T follicular helper cell (primary cell): ENCODE data around the gene FGF9.

Experiments used
- DNase-seq: peaks from one replicate; pipeline ENCODE4 v3.0.0-alpha.2; 2020; ENCODE audit warnings: low read depth

The FGF9 gene

DNA sequence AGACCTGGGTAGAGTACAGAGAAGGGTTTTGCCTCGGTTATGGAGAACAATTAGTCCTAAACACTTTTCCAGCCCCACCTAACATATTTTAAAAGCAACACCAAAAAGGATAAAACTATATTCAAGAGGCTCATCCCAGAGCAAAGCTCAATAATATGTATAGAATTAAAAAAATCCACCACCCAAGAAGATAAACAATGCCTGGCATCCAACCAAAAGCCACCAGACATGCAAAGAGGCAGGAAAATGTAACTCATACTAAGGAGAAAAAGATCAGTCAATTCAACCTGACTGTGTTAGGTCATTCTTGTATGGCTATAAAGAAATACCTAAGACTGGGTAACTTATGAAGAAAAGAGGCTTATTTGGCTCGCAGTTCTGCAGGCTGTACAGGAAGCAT lies 39.3 kb downstream of the FGF9 start:
- DNase-seq: no peak

DNA sequence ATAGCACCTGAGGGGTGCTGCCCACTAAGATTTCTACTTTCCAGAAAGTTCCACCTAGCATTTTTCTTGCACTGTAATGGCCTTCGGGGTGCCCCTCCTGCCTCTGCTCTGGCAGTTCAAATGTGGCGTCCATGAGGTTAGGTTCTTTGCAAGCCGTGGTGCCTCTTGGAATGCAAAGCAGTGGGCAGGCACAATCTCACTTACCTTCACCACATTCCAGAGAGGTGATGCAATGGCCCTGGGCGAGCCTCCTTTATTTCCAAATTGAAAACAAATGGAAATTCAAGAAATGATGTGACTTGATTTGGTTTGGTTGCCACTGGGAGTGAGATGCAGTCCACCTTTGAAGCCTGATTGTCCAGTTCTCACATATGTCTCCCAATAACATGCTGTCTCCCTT lies 46.9 kb downstream of the FGF9 start:
- no peak for DNase-seq

DNA sequence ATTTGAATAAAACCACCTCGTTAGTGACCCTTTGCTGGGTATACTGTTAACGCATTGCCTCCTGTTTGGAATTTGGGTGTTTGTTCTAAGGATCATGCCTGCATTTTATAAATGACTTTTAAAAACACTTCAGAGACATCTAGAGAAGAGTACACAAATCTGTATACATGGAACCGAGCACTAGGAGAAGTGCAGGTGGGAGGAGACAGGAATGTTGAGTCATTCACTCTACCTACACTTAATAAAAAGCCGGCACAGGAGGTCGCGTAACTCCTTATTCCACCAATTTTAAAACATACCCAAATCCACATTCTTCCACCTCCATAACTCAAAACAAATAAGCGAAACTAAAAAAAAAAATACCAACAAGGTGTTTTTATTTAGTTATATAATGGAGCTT lies 48.6 kb downstream of the FGF9 start:
- DNase-seq: no peak

DNA sequence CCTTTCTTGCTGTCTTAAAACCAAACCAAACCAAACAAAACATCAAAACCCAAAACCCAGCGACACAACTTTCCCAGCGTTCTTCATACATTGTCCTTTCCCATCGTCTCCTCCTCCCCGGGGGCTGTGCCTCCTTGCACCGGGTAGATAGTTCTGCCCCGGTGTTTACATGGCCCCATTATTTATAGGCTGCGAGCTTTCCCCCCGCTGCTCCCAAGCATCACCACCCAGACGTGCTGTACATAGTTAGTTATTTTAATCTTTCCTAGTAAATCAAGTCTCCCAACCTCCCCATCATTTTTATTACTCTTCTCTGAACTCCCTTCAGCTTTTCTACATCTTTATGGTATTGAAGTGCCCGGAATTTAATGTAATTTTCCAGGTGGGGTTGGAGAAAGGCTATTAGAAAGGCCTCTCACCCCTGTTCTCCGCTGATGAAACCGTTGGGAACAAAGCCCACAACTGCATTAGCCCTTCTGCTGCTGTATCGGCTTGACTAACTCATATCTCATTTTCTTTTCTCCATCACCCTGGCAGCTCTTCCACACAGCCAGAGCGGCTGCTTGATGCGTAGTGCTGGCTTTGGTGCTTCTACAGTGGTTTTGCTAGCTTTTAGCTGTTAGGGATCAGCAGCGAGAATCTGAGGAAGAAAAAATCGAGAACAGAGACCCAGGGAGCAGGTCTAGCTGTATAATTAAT lies 53.1 kb downstream of the FGF9 start:
- DNase-seq: no peak

- DNase-seq: no peak
These were observed 59.5 kb downstream of the FGF9 start for GRCh38 chr13:21730186-21730880.

DNA sequence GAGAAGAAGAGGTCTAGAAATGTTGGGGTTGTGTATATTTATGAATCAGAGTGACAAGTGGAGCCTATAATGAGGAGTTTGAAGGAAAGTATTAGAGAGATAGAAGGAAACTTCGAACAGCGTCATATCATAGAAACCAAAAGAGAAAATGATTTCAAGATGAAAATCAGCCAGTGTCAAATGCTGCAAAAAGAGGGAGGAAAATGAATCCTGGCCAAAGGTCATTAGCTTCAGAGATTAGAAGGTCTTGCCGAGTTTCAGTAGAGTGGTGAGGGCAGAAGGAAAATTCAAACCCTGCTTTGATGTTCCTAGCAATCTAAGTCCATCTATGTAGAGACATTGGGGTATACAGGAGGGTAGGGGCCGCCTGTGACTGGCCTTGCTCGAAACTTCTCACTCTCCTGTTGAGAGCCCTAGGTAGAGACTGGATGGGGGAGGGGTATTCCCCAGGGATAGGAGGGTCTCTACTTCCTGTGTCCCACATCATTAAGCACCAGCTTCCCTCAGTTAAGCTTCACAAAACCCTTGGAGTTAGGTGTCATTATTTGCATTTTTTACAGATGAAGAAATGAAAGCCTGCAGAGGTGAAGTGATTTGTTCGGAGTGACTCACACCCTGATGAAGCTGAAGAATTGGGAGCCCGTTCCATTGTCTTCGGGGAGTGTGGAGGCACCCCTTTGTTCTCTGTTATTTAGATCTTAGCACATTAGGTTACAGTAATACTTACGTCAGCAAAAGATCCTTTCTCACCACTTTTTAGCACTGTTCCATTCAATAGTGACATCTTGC lies 62.8 kb downstream of the FGF9 start:
- no peak for DNase-seq

DNA sequence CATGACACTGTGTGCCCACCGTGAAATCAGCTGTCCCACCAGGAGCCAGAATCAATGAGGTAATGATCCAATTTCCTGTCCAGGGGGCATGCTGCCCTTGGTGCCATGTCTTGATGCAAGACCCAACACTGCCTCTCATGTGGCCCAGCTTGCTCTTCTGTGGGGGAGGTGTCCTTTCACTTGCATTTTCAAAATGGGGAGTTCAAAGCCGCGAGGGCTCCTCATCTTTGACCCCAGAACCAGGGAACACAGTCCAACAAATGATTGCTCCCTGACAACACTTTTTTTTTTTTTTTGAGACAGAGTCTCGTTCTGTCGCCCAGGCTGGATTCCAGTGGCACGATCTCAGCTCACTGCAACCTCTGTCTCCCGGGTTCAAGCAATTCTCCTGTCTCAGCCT lies 64.1 kb downstream of the FGF9 start:
- no peak for DNase-seq

DNA sequence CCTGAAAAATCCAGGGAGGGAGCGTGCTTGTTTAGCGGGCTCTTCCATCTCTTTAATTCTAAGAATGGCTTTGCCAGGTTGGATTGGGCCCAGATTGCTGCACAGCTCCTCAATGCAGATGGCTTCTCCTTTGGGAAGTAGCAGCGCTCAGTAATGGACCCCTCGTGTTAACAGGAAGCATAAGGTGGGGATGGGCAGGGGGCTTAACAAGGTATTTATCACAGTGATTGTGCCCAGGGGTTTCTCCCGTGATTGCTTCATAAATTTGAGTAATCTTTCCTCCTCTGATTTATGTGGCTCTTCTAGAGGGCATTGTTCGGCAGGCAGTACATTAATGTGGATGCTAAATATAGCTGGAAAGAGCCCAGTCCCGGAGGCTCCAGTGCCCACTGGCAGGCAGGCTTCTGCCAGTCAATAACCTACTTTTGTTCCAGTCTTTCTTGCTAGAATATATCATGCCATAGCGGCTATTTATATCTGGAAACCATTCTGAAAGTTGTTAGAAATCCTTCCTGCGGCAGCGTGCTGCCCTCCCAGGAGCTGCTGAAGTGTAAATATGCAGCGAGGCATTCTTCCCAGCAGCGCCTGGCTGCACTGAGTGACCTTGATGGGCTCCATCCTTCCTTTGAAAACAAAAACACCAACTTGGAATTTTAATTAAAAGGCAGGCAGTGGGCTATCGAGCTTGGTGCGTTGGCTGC lies 65.0 kb downstream of the FGF9 start:
- no peak for DNase-seq

GRCh38 chr13:21736926-21737325 lies 66.1 kb downstream of the FGF9 start:
- DNase-seq: no peak

DNA sequence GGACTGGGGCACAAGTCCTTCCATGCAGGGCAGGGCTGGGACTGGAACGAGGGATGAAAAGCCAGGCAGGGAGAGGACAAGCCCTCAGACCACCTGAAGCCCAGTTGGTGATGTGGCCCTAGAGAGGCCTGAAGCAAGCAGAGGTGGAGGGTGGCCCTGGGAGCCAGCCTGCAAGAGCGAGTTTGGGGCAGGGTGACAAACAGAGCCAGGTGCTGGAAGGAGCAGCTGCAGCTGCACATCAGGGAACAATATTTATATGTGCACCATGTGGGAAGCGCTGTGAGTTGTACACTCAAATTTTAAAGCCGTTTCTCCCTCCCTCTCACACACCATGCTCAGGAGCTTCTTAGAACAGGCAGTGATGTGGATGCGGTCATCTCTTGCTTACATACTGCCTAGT lies 67.8 kb downstream of the FGF9 start:
- DNase-seq: no peak

DNA sequence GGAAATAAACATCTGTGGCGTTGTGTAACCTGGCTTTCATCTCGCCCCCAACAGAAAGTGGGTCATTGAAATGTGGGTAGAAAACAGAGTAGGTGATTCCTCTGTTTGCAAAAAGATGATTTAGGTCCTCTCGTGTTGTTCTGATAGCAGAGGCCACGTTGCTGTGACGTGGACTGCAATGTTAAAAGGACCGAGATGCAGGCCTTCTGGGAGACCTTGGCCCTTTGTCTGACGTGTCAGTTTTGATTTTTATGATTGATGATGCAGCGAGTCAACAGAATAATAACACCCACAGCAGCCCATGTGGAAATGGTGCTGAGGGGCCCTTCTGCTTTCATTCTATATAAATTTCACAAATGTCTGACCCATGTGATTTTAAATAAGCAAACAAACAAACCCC lies 68.9 kb downstream of the FGF9 start:
- DNase-seq: no peak

DNA sequence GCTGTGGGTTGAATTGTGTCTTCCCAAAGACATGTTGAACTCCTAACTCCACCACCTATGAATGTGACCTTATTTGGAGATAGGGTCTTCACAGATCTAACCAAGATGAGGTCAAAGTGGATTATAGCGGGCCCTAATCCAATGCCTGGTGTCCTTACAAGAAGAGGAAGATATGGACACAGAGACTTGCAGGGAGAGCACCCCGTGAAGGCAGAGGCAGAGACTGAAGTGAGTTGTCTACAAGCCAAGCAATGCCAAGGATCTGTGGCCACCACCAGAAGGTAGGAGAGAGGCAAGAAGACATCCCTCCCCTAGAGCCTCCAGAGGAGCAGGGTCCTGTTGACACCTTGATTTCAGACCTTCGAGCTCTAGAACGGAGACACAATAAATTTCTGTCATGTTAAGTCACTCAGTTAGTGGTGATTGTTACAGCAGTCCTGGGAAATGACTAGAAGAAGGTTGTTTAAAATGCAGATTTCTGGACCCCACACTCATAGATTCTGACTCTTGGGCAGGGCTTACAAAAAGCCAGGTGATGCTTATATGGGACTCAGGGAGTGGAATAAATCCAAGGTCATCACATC lies 70.6 kb downstream of the FGF9 start:
- DNase-seq: no peak

- no peak for DNase-seq
These were observed 71.2 kb downstream of the FGF9 start for GRCh38 chr13:21742096-21742495.

DNA sequence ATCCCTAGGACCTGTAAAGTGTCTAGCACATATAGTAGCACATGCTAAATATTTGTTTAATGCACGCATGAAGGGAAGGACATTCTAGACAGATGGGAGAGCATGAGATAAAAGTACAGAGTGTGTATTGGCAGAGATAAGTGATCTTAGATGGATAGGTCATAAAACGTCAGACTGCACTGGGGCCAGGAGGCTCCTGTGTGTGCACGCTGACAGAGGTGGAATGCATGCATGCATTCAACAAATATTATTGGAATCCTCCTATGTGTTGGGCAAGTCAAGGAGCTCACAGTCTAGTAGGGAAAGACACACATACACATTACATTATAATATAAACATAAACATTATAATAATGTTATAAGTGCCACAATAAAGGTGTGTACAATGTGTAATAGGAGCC lies 73.3 kb downstream of the FGF9 start:
- no peak for DNase-seq

DNA sequence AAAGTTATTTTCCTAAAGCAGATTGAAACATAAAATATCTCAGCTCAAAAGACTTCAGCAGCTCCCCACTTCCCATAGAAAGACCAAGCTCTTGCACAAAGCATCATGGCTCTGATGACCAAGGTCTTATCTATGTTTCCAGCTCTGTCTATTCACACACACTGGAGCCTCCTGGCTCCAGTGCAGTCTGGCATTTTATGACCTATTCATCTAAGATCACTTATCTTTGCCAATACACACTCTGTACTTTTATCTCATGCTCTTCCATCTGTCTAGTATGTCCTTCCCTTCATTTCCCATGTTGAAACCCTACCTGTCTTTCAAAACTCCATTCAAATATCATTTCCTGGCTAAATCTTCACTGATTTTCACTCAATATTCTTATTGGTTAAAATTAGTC lies 74.4 kb downstream of the FGF9 start:
- DNase-seq: no peak

DNA sequence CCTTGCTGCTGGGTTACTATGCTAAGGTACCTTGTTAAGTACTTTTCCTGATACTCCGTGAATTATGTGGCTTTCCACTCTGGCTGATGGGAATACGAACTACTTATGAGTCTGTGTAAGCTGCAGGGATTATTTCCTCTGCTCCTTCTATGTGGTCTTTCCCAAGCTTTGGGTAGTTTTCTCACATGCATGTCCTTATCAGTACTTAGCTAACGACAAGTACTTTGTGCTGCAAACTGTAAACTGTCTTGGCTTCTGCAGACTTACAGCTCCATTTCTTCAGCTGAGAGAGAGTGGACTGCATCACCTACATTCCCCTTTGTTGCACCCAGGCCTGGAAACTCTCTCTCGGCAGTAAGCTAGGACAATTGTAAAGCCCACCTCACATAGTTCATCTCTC lies 76.6 kb downstream of the FGF9 start:
- no peak for DNase-seq

GRCh38 chr13:21748166-21748565 lies 77.3 kb downstream of the FGF9 start:
- no peak for DNase-seq

DNA sequence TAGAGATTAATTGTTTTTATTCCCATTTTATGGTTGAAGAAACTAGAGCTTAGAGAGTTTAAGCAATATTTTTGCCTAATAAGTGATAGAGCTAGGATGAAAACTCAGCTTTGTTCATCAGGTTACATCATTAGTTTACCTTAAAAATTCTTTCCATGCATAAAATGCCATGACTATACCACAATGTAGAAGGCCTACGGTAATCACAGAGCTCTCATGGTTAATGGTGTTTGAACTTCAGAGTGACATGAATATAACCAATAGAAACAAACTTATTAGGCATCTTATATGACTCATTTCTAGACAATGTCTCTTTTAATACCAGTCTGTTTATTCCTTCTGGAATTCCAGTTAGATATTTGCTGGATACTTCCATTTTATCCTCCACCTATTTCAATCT lies 78.5 kb downstream of the FGF9 start:
- DNase-seq: no peak

DNA sequence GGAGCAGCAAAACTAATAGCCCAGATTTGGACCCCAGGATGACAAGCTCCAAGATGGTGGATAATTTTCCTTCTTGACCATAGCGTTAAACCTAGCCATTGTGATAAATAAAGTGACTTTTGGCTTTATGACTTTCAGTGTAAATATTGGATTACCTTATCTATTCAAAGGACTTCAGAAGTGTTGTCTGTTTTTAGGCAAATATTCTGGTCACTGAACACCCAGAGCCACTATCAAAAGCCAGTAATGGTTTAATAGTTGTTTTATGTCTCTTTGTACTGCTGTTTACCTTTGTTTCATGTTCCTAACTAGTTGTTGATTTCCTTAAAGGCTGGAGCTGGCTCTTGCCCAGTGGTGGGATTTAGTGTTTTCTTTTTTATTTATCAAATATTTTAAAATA lies 81.6 kb downstream of the FGF9 start:
- no peak for DNase-seq

- DNase-seq: no peak
These were observed 82.3 kb downstream of the FGF9 start for GRCh38 chr13:21753117-21753729.
